22Rv1 (cell line): ENCODE measurements around the gene PCDH9.

Experiments
- ZFX ChIP-seq: fragments of 450-650 bp; IDR thresholded peaks from 2 replicates; pipeline ENCODE4 v1.6.1; 2017; ENCODE audit warnings: antibody characterized with exemption, borderline replicate concordance
- TF ChIP-seq, protein P1 (sequence below): fragments of 450-650 bp; IDR thresholded peaks from 2 replicates; pipeline ENCODE4 v1.5.1; 2017; ENCODE audit warnings: mild to moderate bottlenecking

DNA sequence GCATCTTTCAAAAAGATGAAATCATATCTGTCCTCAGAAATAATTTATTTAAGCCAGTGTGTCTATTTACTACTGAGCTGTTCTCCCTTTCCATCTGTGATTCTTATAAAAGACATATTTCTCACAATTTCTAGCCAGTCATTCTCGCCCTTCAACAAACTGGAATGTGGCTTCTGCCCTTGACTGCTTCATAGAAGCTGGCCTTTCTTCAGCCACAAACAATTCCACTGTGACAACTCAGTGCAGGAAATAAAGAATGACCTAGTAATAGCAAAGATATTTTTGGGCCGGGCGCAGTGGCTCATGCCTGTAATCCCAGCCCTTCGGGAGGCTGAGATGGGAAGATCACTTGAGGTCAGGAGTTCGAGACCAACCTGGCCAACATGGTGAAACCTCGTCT, 655.5 kb downstream of the PCDH9 start:
- TF ChIP-seq, protein P1, sequence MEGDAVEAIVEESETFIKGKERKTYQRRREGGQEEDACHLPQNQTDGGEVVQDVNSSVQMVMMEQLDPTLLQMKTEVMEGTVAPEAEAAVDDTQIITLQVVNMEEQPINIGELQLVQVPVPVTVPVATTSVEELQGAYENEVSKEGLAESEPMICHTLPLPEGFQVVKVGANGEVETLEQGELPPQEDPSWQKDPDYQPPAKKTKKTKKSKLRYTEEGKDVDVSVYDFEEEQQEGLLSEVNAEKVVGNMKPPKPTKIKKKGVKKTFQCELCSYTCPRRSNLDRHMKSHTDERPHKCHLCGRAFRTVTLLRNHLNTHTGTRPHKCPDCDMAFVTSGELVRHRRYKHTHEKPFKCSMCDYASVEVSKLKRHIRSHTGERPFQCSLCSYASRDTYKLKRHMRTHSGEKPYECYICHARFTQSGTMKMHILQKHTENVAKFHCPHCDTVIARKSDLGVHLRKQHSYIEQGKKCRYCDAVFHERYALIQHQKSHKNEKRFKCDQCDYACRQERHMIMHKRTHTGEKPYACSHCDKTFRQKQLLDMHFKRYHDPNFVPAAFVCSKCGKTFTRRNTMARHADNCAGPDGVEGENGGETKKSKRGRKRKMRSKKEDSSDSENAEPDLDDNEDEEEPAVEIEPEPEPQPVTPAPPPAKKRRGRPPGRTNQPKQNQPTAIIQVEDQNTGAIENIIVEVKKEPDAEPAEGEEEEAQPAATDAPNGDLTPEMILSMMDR: no peak
- no peak for TF ChIP-seq ZFX
